ENCODE measurements around the gene PCTP. TPM values are rescaled to one million over a fixed set of nuclear protein-coding genes. Genes with fewer than 3 reads are reported as not detected.

PCTP gene
- polyA plus RNA-seq, 3 donors, result 29.2 to 34.6 (median 32.8) TPM

DNA sequence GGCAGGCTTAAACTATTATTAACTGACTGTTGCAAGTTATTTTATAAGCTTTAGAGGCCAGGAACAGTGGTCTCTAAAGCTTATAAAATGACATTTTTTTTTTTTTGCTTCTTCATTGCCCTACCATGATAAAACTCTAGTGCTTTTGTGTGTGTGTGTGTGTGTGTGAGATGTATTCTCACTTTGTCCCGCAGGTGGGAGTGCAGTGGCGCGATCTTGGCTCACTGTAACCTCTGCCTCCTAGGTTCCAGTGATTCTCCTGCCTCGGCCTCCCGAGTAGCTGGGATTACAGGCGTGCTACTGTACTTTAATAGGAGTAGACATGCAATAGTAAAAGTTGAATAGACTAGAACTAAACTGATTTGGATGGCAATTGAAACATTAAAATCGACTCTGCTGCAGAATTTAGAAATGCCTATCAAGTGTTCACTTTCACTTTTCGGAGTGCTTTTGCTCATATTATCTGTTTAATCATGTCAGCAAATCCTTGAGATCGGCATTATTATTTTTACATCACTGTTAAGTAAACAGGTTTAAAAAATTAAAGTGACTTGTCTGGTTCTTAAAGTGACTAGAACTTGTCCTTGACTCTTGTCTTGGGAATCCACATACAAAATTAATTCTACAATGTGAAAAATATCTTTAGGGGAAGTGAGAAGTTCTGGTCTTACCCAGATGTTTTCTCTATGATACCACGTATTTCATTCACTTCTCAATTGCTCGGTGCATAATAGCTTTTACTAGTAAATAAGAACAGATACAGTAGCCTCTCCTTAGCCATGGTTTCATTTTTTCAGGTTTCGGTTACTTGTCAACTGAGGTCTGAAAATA is 8.4 kb upstream of the PCTP start:
- no peak for DNase-seq (ENCODE audit: extremely low read depth in 1 of 11, low read depth in 9 of 11, low spot score in 4 of 11)

- DNase-seq (ENCODE audit: extremely low read depth in 1 of 11, low read depth in 9 of 11, low spot score in 4 of 11), result no peak
Measured at GRCh38 chr17:55743103-55743679, 7.7 kb upstream of the PCTP start.

- DNase-seq (ENCODE audit: extremely low read depth in 1 of 11, low read depth in 9 of 11, low spot score in 4 of 11), result no peak
Measured at GRCh38 chr17:55745258-55745657, 5.6 kb upstream of the PCTP start.

DNA sequence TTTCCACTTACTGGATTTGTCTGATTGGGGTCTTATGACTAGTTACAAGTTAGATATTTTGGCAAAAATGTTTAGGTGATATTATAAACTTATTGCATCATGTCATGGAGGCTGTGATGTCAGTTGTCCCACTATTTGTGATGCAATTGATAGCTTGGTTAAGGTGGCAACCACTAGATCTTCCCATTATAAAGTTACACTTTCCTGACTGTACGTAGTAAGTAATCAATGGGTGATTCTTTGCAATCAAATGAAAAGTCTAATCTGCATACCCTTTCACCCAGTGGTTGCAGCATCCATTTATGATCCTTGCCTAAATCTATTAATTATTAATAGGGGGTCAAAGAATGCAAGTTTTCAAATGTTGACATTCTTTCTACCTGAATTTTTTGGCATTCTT is 4.4 kb upstream of the PCTP start:
- no peak for DNase-seq (ENCODE audit: extremely low read depth in 1 of 11, low read depth in 9 of 11, low spot score in 4 of 11)

- no peak for DNase-seq (ENCODE audit: extremely low read depth in 1 of 11, low read depth in 9 of 11, low spot score in 4 of 11)
Measured at GRCh38 chr17:55747209-55747608, 3.6 kb upstream of the PCTP start.

DNA sequence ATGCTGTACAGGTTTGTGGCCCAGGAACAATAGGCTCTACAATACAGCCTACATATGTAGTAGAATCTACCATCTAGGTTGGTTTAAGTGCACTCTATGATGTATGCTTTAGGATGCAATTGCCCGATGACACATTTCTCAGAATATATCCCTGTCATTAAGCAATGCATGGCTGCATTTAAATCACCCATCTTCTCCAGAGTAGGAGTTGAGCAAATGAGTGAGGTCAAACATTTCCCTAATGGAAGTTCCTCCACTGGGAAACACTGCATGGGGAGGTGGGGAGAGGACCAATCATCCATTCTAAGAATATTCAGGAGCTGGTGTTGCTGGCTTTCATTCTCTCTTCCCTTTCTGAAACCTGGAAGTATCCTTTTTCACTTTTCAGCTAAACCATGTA is 2.0 kb upstream of the PCTP start:
- DNase-seq (ENCODE audit: extremely low read depth in 1 of 11, low read depth in 9 of 11, low spot score in 4 of 11), result no peak

GRCh38 chr17:55749985-55750384 is 866 bp upstream of the PCTP start:
- DNase-seq (ENCODE audit: extremely low read depth in 1 of 11, low read depth in 9 of 11, low spot score in 4 of 11), result no peak

GRCh38 chr17:55751720-55752250 is 934 bp downstream of the PCTP start:
- no peak for DNase-seq (ENCODE audit: extremely low read depth in 1 of 11, low read depth in 9 of 11, low spot score in 4 of 11)

DNA sequence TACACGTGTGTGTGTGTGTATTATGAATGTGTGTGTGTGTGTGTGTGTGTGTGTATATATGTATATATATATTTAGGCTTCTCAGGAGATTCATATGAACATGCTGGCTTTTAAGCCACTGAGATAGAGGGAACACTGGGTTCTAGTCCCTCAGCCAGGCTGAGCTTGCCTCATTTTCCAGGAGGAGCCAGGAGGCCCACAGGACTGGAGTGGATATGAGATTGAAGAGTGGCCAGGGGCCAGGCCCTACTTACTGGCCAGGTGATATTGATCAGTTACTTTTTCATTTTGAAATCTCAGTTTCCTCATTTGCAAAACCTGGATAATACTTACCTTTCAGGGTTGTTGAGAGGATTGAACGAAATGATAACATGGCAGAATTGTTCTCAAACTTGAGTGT is 5.8 kb downstream of the PCTP start:
- DNase-seq (ENCODE audit: extremely low read depth in 1 of 11, low read depth in 9 of 11, low spot score in 4 of 11), result no peak

GRCh38 chr17:55757659-55758058 is 6.8 kb downstream of the PCTP start:
- no peak for DNase-seq (ENCODE audit: extremely low read depth in 1 of 11, low read depth in 9 of 11, low spot score in 4 of 11)

DNA sequence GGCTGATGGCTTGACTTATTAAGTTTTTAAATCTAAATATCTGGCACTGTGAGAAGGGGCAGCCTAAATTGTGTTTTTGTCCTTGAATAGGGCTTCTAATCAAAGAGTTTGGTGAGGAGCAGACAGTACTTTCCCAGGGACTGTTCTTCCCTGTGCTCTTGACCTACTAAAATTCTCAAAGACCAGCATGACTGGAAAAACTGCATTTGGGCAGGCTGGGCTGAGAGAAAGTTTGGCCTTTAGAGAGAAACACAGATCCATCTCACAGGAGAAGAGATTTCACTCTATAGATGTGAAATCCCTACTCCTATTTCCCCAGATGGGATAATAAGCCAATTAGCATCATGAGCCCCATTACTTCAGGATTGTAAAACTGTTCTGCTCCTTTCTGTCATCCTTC is 7.3 kb downstream of the PCTP start:
- no peak for DNase-seq (ENCODE audit: extremely low read depth in 1 of 11, low read depth in 9 of 11, low spot score in 4 of 11)

DNA sequence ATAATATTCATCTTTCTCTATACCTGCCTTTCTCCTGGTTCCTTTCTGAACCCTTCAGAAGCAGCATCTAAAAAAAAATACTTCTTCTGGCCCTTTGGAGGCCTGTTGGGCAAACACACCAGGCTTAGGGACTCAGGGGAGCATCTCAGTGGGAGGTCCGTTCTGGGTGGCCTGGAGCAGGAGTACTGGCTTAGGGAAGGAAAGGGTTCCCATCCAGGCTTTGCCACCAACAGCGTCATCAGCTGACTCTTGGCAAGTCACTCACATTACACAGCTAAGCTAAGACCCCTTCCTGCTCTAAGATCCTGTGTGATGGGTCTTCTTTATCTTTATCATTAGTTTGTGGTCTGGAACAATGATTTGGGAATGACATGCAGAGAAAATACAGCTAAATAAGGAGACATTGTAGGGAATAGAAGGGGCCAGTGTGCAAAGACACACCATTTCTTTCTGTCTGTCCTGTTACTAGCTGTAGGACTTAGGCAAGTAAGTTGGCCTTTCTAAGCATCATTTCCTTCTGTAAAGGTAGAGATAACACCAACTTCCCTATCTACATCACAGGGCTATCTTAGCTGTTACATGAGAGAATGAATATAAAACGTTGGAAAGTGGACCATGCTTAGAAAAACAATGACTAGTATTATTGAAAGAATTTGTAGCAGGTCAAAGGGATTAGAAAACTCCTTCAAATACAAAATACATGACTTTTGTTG is 9.9 kb downstream of the PCTP start:
- DNase-seq (ENCODE audit: extremely low read depth in 1 of 11, low read depth in 9 of 11, low spot score in 4 of 11), result no peak

- DNase-seq (ENCODE audit: extremely low read depth in 1 of 11, low read depth in 9 of 11, low spot score in 4 of 11), result no peak
Measured at GRCh38 chr17:55762086-55762858, 11.4 kb downstream of the PCTP start.

GRCh38 chr17:55763856-55764255 is 13.0 kb downstream of the PCTP start:
- DNase-seq (ENCODE audit: extremely low read depth in 1 of 11, low read depth in 9 of 11, low spot score in 4 of 11), result no peak

- no peak for DNase-seq (ENCODE audit: extremely low read depth in 1 of 11, low read depth in 9 of 11, low spot score in 4 of 11)
Measured at GRCh38 chr17:55764610-55765009, 13.8 kb downstream of the PCTP start.

GRCh38 chr17:55765472-55765871 is 14.6 kb downstream of the PCTP start:
- no peak for DNase-seq (ENCODE audit: extremely low read depth in 1 of 11, low read depth in 9 of 11, low spot score in 4 of 11)

DNA sequence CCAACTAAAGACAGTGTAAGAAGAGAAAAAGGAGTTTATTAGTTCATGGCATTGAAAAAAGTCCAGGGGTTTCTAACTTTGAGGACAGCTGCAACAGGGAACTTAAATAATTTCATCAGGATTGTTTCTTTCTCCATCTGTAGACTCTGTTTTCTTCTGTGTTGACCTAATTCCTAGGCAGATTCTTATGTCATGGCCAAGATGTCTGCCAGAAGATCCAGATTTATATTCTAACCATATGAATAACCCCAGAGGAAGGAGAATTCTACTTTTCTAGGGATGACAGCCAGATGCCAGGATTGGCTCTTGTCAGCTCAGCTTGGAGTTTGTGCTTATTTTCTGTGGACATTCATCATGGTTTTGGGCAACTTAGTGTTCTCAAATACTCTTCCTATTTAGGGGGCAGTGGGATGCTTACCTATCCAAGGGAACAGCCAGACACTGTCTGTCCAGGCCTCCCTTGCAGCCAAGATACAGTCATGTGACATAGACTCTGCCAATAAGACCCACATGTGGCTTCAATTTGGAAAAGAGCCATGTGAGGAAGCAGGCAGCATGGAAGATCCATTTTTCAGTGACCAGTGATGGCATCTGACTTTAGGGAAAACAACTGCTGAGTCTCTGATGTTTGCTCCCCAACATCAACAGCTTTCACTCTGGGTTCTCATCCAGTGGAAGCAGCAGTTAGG is 18.2 kb downstream of the PCTP start:
- no peak for DNase-seq (ENCODE audit: extremely low read depth in 1 of 11, low read depth in 9 of 11, low spot score in 4 of 11)

DNA sequence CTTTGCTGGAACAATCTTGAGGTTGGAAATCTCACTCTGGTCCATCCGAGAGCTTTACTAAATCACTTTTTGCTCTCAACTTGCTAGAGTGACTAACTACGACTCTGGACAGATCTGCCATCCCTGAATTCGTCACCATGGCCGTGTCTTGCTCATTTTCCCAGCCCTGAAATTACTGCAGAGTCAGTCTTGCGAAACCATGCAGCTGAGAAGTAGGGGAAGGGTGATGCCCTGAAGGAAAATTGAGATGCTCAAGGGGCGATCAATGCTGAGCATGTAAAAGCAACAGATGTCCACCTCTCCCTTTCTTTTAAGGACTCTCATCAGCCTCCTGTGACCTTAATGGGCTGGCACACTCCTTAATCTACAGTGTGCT is 18.8 kb downstream of the PCTP start:
- no peak for DNase-seq (ENCODE audit: extremely low read depth in 1 of 11, low read depth in 9 of 11, low spot score in 4 of 11)

Measured in renal cortex interstitium (tissue), 11 donors.